Stimulated activated CD8-positive, alpha-beta memory T cell treated with anti-CD3 and anti-CD28 coated beads, Interleukin-2, amount 100 ng/mL, for 1 hour (primary cell): ENCODE results near the gene PCDHA13.
"Not testable (repeated sequence)": the region's sequence is repeated elsewhere in the genome, so short reads cannot be mapped to it uniquely, and the experiment has no call there.

ENCODE experiments used
- DNase-seq, 2 donors: peaks; one replicate each; pipeline ENCODE4 v3.0.0-alpha.2; 2020; ENCODE audit warnings: low read depth in 2 of 2

The PCDHA13 gene, protein sequence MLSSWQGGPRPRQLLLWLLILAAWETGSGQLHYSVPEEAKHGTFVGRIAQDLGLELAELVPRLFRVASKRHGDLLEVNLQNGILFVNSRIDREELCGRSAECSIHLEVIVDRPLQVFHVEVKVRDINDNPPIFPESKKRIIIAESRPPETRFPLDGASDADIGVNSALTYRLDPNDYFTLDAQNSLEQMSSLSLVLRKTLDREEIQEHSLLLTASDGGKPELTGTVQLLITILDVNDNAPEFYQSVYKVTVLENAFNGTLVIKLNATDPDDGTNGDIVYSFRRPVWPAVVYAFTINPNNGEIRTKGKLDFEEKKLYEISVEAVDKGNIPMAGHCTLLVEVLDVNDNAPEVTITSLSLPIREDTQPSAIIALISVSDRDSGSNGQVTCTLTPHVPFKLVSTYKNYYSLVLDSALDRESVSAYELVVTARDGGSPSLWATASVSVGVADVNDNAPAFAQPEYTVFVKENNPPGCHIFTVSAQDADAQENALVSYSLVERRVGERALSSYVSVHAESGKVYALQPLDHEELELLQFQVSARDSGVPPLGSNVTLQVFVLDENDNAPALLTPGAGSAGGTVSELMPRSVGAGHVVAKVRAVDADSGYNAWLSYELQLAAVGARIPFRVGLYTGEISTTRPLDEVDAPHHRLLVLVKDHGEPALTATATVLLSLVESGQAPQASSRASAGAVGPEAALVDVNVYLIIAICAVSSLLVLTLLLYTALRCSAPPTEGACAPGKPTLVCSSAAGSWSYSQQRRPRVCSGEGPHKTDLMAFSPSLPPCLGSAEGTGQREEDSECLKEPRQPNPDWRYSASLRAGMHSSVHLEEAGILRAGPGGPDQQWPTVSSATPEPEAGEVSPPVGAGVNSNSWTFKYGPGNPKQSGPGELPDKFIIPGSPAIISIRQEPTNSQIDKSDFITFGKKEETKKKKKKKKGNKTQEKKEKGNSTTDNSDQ

GRCh38 chr5:140881889-140882590 is at the start of gene PCDHA13:
Gene PCDHA13, plus strand, starts transcription at chr5:140882124. Its CDS starts 145 bp downstream, at chr5:140882269.
- DNase-seq, result no peak

- DNase-seq, result no peak
These were observed 47.9 kb upstream of the PCDHA13 start, which contains the start of gene PCDHA7 for GRCh38 chr5:140833993-140834392. Gene PCDHA7, plus strand, starts transcription at chr5:140834269. Its CDS starts 115 bp downstream, at chr5:140834384.

DNA sequence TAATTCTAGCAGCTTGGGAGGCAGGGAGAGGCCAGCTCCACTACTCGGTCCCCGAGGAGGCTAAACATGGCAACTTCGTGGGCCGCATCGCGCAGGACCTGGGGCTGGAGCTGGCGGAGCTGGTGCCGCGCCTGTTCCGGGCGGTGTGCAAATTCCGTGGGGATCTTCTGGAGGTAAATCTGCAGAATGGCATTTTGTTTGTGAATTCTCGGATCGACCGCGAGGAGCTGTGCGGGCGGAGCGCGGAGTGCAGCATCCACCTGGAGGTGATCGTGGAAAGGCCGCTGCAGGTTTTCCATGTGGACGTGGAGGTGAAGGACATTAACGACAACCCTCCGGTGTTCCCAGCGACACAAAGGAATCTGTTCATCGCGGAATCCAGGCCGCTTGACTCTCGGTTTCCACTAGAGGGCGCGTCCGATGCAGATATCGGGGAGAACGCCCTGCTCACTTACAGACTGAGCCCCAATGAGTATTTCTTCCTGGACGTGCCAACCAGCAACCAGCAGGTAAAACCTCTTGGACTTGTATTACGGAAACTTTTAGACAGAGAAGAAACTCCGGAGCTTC is 47.4 kb upstream of the PCDHA13 start:
- DNase-seq, result not testable (repeated sequence)

GRCh38 chr5:140835622-140836510 is 46.1 kb upstream of the PCDHA13 start:
- no peak for DNase-seq

DNA sequence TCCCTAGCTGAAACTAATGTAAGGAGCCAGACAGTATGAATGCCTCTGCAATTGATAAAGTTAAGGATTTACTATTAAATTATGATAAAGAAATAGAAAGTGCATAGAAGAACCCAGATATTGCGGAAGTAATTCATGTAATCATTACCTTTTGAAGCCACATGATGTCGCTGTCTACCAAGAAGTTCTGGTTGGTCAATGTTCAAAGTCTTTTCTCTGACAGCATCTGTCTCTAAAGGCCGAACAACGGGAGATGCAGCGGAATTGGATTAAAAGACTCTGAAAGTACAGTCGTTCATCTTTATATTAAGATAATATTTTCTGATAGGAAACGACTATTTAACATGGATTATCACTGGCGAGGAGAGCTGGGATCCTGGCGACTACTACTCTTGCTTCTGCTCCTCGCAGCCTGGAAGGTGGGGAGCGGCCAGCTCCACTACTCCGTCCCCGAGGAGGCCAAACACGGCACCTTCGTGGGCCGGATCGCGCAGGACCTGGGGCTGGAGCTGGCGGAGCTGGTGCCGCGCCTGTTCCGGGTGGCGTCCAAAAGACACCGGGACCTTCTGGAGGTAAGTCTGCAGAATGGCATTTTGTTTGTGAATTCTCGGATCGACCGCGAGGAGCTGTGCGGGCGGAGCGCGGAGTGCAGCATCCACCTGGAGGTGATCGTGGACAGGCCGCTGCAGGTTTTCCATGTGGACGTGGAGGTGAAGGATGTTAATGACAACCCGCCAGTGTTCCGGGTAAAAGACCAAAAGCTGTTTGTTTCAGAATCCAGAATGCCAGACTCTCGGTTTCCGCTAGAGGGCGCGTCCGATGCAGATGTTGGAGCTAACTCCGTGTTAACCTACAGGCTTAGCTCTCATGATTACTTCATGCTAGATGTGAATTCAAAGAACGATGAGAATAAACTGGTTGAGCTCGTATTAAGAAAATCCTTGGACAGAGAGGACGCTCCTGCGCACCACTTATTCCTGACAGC is 40.7 kb upstream of the PCDHA13 start, which contains the start of gene PCDHA8:
TSS of gene PCDHA8 (plus strand) at position 210 of the 985 bp plus-strand sequence. CDS start at position 345, 135 bp downstream.
- no peak for DNase-seq

DNA sequence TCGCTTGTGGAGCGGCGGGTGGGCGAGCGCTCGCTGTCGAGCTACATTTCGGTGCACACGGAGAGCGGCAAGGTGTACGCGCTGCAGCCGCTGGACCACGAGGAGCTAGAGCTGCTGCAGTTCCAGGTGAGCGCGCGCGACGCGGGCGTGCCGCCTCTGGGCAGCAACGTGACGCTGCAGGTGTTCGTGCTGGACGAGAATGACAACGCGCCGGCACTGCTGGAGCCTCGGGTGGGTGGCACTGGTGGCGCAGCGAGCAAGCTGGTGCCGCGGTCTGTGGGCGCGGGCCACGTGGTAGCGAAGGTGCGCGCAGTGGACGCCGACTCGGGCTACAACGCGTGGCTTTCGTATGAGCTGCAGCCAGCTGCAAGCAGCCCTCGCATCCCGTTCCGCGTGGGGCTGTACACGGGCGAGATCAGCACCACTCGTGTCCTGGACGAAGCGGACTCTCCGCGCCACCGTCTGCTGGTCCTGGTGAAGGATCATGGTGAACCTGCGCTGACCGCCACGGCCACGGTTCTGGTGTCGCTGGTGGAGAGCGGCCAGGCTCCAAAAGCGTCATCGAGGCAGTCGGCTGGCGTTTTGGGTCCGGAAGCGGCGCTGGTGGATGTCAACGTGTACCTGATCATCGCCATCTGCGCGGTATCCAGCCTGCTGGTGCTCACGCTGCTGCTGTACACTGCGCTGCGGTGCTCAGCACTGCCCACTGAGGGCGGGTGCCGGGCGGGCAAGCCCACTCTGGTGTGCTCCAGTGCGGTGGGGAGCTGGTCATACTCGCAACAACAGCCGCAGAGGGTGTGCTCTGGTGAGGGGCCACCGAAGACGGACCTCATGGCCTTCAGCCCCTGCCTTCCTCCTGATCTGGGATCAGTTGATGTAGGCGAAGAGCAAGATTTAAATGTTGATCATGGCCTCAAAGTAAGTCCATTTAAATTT is 38.9 kb upstream of the PCDHA13 start:
- DNase-seq, result no peak

DNA sequence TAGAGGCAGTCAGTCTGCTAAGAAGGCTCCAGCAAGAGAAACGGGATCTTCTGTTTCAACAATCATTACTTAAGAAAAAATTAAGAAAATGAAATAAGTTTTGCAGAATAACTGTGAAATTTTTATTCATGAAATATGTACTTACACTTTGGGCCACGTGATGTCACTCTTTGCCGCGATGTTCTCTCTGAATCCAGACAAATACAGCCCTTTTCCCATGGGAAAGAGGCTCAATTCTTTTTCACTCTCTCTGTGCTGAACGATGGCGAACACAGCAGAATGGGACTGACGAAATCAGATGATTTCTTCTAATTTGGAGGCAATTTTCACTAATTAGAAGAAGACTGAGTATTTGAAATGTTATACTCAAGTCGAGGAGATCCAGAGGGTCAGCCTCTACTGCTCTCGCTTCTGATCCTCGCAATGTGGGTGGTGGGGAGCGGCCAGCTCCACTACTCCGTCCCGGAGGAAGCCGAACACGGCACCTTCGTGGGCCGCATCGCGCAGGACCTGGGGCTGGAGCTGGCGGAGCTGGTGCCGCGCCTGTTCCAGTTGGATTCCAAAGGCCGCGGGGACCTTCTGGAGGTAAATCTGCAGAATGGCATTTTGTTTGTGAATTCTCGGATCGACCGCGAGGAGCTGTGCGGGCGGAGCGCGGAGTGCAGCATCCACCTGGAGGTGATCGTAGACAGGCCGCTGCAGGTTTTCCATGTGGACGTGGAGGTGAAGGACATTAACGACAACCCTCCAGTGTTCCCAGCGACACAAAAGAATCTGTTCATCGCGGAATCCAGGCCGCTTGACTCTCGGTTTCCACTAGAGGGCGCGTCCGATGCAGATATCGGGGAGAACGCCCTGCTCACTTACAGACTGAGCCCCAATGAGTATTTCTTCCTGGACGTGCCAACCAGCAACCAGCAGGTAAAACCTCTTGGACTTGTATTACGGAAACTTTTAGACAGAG is 33.5 kb upstream of the PCDHA13 start, which contains the start of gene PCDHA9:
TSS of gene PCDHA9 (plus strand) at position 244 of the 964 bp plus-strand sequence. CDS start at position 358, 114 bp downstream.
- not testable (repeated sequence) for DNase-seq

DNA sequence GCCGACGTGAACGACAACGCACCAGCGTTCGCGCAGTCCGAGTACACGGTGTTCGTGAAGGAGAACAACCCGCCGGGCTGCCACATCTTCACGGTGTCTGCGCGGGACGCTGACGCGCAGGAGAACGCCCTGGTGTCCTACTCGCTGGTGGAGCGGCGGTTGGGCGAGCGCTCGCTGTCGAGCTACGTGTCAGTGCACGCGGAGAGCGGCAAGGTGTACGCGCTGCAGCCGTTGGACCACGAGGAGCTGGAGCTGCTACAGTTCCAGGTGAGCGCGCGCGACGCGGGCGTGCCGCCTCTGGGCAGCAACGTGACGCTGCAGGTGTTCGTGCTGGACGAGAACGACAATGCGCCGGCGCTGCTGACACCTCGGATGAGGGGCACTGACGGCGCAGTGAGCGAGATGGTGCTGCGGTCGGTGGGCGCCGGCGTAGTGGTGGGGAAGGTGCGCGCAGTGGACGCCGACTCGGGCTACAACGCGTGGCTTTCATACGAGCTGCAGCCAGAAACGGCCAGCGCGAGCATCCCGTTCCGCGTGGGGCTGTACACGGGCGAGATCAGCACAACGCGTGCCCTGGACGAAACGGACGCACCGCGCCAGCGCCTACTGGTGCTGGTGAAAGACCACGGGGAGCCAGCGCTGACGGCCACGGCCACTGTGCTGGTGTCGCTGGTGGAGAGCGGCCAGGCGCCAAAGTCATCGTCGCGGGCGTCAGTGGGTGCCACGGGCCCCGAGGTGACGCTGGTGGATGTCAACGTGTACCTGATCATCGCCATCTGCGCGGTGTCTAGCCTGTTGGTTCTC is 31.9 kb upstream of the PCDHA13 start:
- DNase-seq, result not testable (repeated sequence)

DNA sequence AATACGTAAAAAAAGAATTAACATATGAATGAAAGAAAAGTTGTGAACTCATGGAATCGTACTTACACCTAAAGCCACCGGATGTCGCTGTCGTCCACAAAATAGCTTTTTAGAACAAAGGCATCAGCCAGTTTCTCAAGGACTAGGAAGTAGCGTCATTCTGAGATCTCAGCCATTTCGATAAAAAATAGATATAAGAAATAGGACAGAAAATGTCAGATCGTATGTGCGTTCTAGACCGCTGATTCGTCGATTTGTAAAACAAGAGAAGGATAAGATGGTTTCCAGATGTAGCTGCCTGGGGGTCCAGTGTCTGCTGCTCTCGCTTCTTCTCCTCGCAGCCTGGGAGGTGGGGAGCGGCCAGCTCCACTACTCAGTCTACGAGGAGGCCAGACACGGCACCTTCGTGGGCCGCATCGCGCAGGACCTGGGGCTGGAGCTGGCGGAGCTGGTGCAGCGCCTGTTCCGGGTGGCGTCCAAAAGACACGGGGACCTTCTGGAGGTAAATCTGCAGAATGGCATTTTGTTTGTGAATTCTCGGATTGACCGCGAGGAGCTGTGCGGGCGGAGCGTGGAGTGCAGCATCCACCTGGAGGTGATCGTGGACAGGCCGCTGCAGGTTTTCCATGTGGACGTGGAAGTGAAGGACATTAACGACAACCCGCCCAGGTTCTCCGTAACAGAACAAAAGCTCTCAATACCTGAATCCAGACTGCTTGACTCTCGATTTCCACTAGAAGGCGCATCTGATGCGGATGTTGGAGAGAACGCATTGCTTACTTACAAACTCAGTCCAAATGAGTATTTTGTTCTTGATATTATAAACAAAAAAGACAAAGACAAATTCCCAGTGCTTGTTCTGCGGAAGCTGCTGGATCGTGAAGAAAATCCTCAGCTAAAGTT is 25.9 kb upstream of the PCDHA13 start, which contains the start of gene PCDHA10:
TSS of gene PCDHA10 (plus strand) at position 126 of the 903 bp plus-strand sequence. CDS start at position 278, 152 bp downstream.
- DNase-seq, result no peak

- no peak for DNase-seq
These were observed 24.5 kb upstream of the PCDHA13 start for GRCh38 chr5:140857177-140857986.

DNA sequence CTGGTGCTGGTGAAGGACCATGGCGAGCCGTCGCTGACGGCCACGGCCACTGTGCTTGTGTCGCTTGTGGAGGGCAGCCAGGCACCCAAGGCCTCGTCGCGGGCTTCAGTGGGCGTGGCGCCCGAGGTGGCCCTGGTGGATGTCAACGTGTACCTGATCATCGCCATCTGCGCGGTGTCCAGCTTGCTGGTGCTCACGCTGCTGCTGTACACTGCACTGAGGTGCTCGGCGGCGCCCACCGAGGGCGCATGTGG is 24.0 kb upstream of the PCDHA13 start:
- DNase-seq, result no peak

DNA sequence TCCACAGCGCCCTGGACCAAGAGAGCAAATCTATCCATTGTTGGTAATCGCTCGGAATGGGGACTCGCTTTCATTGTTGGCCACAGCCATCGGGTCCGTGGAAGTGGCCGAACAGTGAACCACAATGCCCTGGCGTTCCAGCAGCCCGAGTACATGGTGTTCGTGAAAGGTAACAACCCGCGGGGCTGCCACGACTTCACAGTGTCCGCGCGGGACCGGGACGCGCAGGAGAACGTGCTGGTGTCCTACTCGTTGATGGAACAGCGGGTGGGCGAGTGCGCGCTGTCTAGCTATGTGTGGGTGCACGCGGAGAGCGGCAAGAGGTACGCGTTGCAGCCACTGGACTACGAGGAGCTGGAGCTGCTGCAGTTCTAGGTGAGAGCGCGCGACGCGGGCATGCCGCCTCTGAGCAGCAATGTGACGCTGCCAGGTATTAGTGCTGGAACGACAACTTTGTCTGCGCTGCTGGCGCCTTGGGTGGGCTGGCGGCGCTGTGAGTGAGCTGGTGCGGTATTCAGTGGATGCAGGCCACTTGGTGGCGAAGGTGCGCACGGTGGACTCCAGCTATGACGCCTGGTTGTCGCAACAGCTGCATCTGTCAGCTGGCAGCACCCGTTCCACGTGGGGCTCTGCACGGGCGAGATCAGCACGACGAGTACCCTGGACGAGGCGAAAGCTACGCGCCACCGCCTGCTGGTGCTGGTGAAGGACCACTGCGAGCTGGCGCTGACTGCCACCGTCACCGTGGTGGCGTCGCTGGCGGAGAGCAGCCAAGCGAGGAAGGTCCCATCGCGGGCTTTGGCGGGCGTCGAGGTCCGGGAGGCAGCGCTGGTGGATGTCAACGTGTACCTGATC is 19.3 kb upstream of the PCDHA13 start:
- DNase-seq, result no peak
